ENCODE measurements around the gene BATF3. TPM values are rescaled to one million over a fixed set of nuclear protein-coding genes. Genes with fewer than 3 reads are reported as not detected.
"Not testable (repeated sequence)": the region's sequence is repeated elsewhere in the genome, so short reads cannot be mapped to it uniquely, and the experiment has no call there.

BATF3 gene
- total RNA-seq, 2 experiments from 2014 or later, result 52.6 to 61.3 TPM

- no peaks in the 10 kb centered on the region for H3K36me3 Mint-ChIP-seq (ENCODE audit: low read depth)
- DNase-seq (no peak), ATAC-seq (no peak)
- no peak overlapping the region for H3K4me3 Mint-ChIP-seq
- peaks cover 26% of the 10 kb centered on the region for H3K4me1 Mint-ChIP-seq (ENCODE audit: low read depth)
- no peak for TF ChIP-seq CTCF (IDR thresholded peaks at IDR 0.05)
- intact Hi-C loops (cut with micrococcal nuclease), result no loop called here
- ChIA-PET CTCF (interaction anchor here (1.1 to 2.6 kb wide), 5 partner anchors 24 to 184 kb away, joined by 4 to 10 read pairs (median 6); no protein-coding TSS in a partner anchor), POLR2A (interaction anchor here (1.4 kb wide), 1 partner anchor 151 kb away, joined by 4 read pairs; the partner anchor contains the start of gene NSL1)
- peaks cover 3% of the 10 kb centered on the region for H3K27me3 Mint-ChIP-seq
- no peak overlapping the region for H3K27ac Mint-ChIP-seq
- no peaks in the 10 kb centered on the region for H3K9me3 Mint-ChIP-seq
These were observed 59.3 kb downstream of the BATF3 start for GRCh38 chr1:212640223-212640878.

GRCh38 chr1:212639524-212639923 lies 60.1 kb downstream of the BATF3 start:
- POLR2A ChIA-PET; H3K4me3 Mint-ChIP-seq; intact Hi-C loops (cut with micrococcal nuclease); H3K27me3 Mint-ChIP-seq; DNase-seq; H3K27ac Mint-ChIP-seq; H3K9me3 Mint-ChIP-seq; H3K36me3 Mint-ChIP-seq (ENCODE audit: low read depth); ATAC-seq: not testable (repeated sequence)
- peaks cover 33% of the 10 kb centered on the region for H3K4me1 Mint-ChIP-seq (ENCODE audit: low read depth)
- CTCF ChIA-PET, result interaction anchor here (1.1 to 2.6 kb wide), 3 partner anchors 25 to 182 kb away, joined by 5 to 10 read pairs (median 6); no protein-coding TSS in a partner anchor

GRCh38 chr1:212638492-212639151 lies 61.0 kb downstream of the BATF3 start:
- CTCF ChIA-PET, result interaction anchor here (1.9 kb wide), 1 partner anchor 161 kb away, joined by 6 read pairs; no protein-coding TSS in a partner anchor
- no peak overlapping the region for H3K27ac Mint-ChIP-seq
- H3K9me3 Mint-ChIP-seq, result peaks cover 10% of the 10 kb centered on the region
- H3K27me3 Mint-ChIP-seq, result peaks cover 2% of the 10 kb centered on the region
- peaks cover 6% of the 10 kb centered on the region for H3K36me3 Mint-ChIP-seq (ENCODE audit: low read depth)
- intact Hi-C loops (cut with micrococcal nuclease), result no loop called here
- DNase-seq (no peak), ATAC-seq (no peak)
- H3K4me1 Mint-ChIP-seq (ENCODE audit: low read depth), result peaks cover 33% of the 10 kb centered on the region
- H3K4me3 Mint-ChIP-seq, result no peak overlapping the region
- no peak for TF ChIP-seq CTCF (IDR thresholded peaks at IDR 0.05)
- POLR2A ChIA-PET, result no interaction called here

- intact Hi-C loops (cut with micrococcal nuclease), result no loop called here
- H3K27me3 Mint-ChIP-seq, result peaks cover 2% of the 10 kb centered on the region
- peaks cover 33% of the 10 kb centered on the region for H3K4me1 Mint-ChIP-seq (ENCODE audit: low read depth)
- peaks cover 6% of the 10 kb centered on the region for H3K36me3 Mint-ChIP-seq (ENCODE audit: low read depth)
- no peak for TF ChIP-seq CTCF (IDR thresholded peaks at IDR 0.05)
- ATAC-seq (no peak), DNase-seq (no peak)
- ChIA-PET CTCF (no interaction called here), POLR2A (no interaction called here)
- no peak overlapping the region for H3K4me3 Mint-ChIP-seq
- no peak overlapping the region for H3K27ac Mint-ChIP-seq
- H3K9me3 Mint-ChIP-seq, result peaks cover 10% of the 10 kb centered on the region
These were observed 61.7 kb downstream of the BATF3 start for GRCh38 chr1:212637902-212638301.

Other genes with a start within 250 kb of the BATF3 start
- 10 to 100 TPM; 35.4 to 41.3 TPM for gene ATF3, start 91.1 kb downstream of the BATF3 start, total RNA-seq
- 10 to 100 TPM; 29.6 to 34.9 TPM for gene NSL1, start 91.9 kb upstream of the BATF3 start, total RNA-seq
- gene TATDN3, start 92.1 kb upstream of the BATF3 start, total RNA-seq, result 10 to 100 TPM; 17.4 to 24.2 TPM
- gene SPATA45, start 147.8 kb upstream of the BATF3 start, total RNA-seq, result not detected
- gene FLVCR1, start 158.4 kb upstream of the BATF3 start, total RNA-seq, result 10 to 100 TPM; 11.9 to 12.2 TPM